HEK293 (cell line): Measurements from ENCODE around the gene S100A11.

Source experiments
- CTCF ChIA-PET: fragments of 350-600 bp; formaldehyde crosslinking; extraction: SDS; loops from one replicate; lab custom pipeline; 2021; ENCODE audit warnings: antibody characterized with exemption; lab: Yijun Ruan, JAX
- POLR2A ChIA-PET: fragments of 300-600 bp; formaldehyde crosslinking; extraction: SDS; loops from one replicate; lab custom pipeline; 2020; ENCODE audit warnings: antibody characterized with exemption, inconsistent platforms; lab: Yijun Ruan, JAX
- H3K27ac ChIP-seq: fragments of 200-500 bp; sonication (Bioruptor generic); 2 replicates; pipeline ENCODE4 v1.5.1; 2014; ENCODE audit warnings: low read depth, low read length, control low read depth, inconsistent platforms; ENCODE audit errors: extremely low read depth
- H3K36me3 ChIP-seq, 2 experiments: fragments of 200-500 bp in 1 of 2; sonication (Bioruptor generic) in 1 of 2; 1 replicate in 1 of 2; 2 replicates in 1 of 2; pipeline ENCODE4 v1.5.1; 2014 to 2017; ENCODE audit warnings: inconsistent platforms in 2 of 2, low read length in 2 of 2; ENCODE audit not compliant: control insufficient read depth in 2 of 2, insufficient read depth in 1 of 2
- H3K4me1 ChIP-seq: fragments of 200-500 bp; sonication (Bioruptor generic); 2 replicates; pipeline ENCODE4 v1.5.1; 2014; ENCODE audit warnings: mild to moderate bottlenecking, low read length, inconsistent platforms; ENCODE audit not compliant: control insufficient read depth, insufficient read depth
- H3K4me3 ChIP-seq: 2 replicates; pipeline ENCODE4 v1.5.1; 2011; ENCODE audit warnings: low read depth, mild to moderate bottlenecking, control low read depth, low read length, moderate library complexity
- H3K9me3 ChIP-seq: fragments of 200-500 bp; sonication (Bioruptor generic); 2 replicates; pipeline ENCODE4 v1.5.1; 2014; ENCODE audit warnings: low read depth, low read length, inconsistent platforms; ENCODE audit not compliant: control insufficient read depth, insufficient read depth
- EGR2 ChIP-seq: fragments of 450-650 bp; formaldehyde crosslinking; IDR thresholded peaks from 2 replicates; pipeline ENCODE4 v1.5.1; 2016; ENCODE audit warnings: low read depth, missing biosample characterization, missing genetic modification characterization
- PRDM6 ChIP-seq: fragments of 450-650 bp; formaldehyde crosslinking; IDR thresholded peaks from 2 replicates; pipeline ENCODE4 v1.5.1; 2017; ENCODE audit warnings: missing biosample characterization, missing genetic modification characterization
- SP3 ChIP-seq: fragments of 450-650 bp; formaldehyde crosslinking; IDR thresholded peaks from 2 replicates; pipeline ENCODE4 v1.5.1; 2016; ENCODE audit warnings: missing biosample characterization, missing genetic modification characterization
- SP7 ChIP-seq: fragments of 450-650 bp; formaldehyde crosslinking; IDR thresholded peaks from 2 replicates; pipeline ENCODE4 v1.5.1; 2016; ENCODE audit warnings: missing biosample characterization, missing genetic modification characterization
- ZBTB11 ChIP-seq: fragments of 450-650 bp; formaldehyde crosslinking; conservative IDR thresholded peaks from 2 replicates; pipeline ENCODE4 v1.5.1; 2016; ENCODE audit warnings: low read depth, missing biosample characterization, missing genetic modification characterization
- ZBTB44 ChIP-seq: fragments of 450-650 bp; IDR thresholded peaks from 2 replicates; pipeline ENCODE4 v1.5.1; 2018; ENCODE audit warnings: missing biosample characterization, mild to moderate bottlenecking, missing genetic modification characterization
- ZEB2 ChIP-seq: fragments of 450-650 bp; formaldehyde crosslinking; IDR thresholded peaks from 2 replicates; pipeline ENCODE4 v1.5.1; 2016; ENCODE audit warnings: missing biosample characterization, missing genetic modification characterization
- ZIC2 ChIP-seq: fragments of 450-650 bp; formaldehyde crosslinking; IDR thresholded peaks from 2 replicates; pipeline ENCODE4 v1.5.1; 2016; ENCODE audit warnings: missing biosample characterization, missing genetic modification characterization
- ZNF24 ChIP-seq: fragments of 450-650 bp; formaldehyde crosslinking; IDR thresholded peaks from 2 replicates; pipeline ENCODE4 v1.5.1; 2016; ENCODE audit warnings: missing biosample characterization, missing genetic modification characterization
- ZNF274 ChIP-seq, 2 experiments: fragments of 200-500 bp in 1 of 2; fragments of 450-650 bp in 1 of 2; sonication (Bioruptor generic) in 1 of 2; formaldehyde crosslinking in 1 of 2; IDR thresholded peaks; 2 replicates each; pipeline versions ENCODE4 v1.5.1 to v1.6.1; 2014 to 2016; ENCODE audit warnings: borderline replicate concordance in 1 of 2, inconsistent platforms in 1 of 2, low read length in 1 of 2, missing biosample characterization in 1 of 2, missing genetic modification characterization in 1 of 2
- ZNF362 ChIP-seq: fragments of 450-650 bp; formaldehyde crosslinking; IDR thresholded peaks from 2 replicates; pipeline ENCODE4 v1.5.1; 2016; ENCODE audit warnings: missing biosample characterization, missing genetic modification characterization
- ZNF366 ChIP-seq: fragments of 450-650 bp; formaldehyde crosslinking; conservative IDR thresholded peaks from 2 replicates; pipeline ENCODE4 v1.5.1; 2016; ENCODE audit warnings: missing biosample characterization, missing genetic modification characterization
- ZNF398 ChIP-seq: fragments of 450-650 bp; formaldehyde crosslinking; IDR thresholded peaks from 2 replicates; pipeline ENCODE4 v1.5.1; 2017; ENCODE audit warnings: missing biosample characterization, missing genetic modification characterization
- ZNF610 ChIP-seq: fragments of 450-650 bp; formaldehyde crosslinking; IDR thresholded peaks from 2 replicates; pipeline ENCODE4 v1.5.1; 2016; ENCODE audit warnings: missing biosample characterization, missing genetic modification characterization, borderline replicate concordance
- ZNF777 ChIP-seq: fragments of 450-650 bp; formaldehyde crosslinking; IDR thresholded peaks from 2 replicates; pipeline ENCODE4 v1.5.1; 2017; ENCODE audit warnings: missing biosample characterization, missing genetic modification characterization, borderline replicate concordance
- ZNF792 ChIP-seq: fragments of 450-650 bp; formaldehyde crosslinking; IDR thresholded peaks from 2 replicates; pipeline ENCODE4 v1.5.1; 2016; ENCODE audit warnings: missing biosample characterization, missing genetic modification characterization

The S100A11 gene

GRCh38 chr1:151988405-151988923 lies 48.3 kb downstream of the S100A11 start (continued):
- TF ChIP-seq ZBTB44 (tag by site-specific recombination) = peak; percentile 91
- TF ChIP-seq ZIC2 (tag by site-specific recombination) = no peak
- TF ChIP-seq ZNF274 (IDR thresholded peaks at IDR 0.05; ENCODE audit: low read length) = no peak
- TF ChIP-seq ZNF274 (tag by site-specific recombination; IDR thresholded peaks at IDR 0.05; ENCODE audit: borderline replicate concordance) = no peak
- no peak for TF ChIP-seq EGR2 (tag by site-specific recombination)
- TF ChIP-seq SP7 (tag by site-specific recombination) = peak; percentile 100
- peak; percentile 65 for TF ChIP-seq ZNF398 (tag by site-specific recombination)
- TF ChIP-seq ZNF610 (tag by site-specific recombination) = no peak
- TF ChIP-seq SP3 (tag by site-specific recombination) = peak; percentile 45; the same call in 1 of the 2 replicates
- no peak for TF ChIP-seq ZBTB11 (tag by site-specific recombination)
- no peak for TF ChIP-seq ZNF792
- no peak for TF ChIP-seq ZNF777

- no peaks in the 10 kb centered on the region for H3K9me3 ChIP-seq
- TF ChIP-seq ZNF362 (peak; percentile 72; the same call in 1 of the 2 replicates), ZNF366 (no peak; the same call in 1 of the 2 replicates), ZNF24 (tag by site-specific recombination) (no peak), ZEB2 (tag by site-specific recombination) (0 out of 2 replicates have a peak, but pooled peaks have one; percentile 27), SP7 (tag by site-specific recombination) (0 out of 2 replicates have a peak, but pooled peaks have one; percentile 13), PRDM6 (tag by site-specific recombination) (peak; percentile 44; the same call in 1 of the 2 replicates)
- TF ChIP-seq, all 188 proteins: peak for 4
- POLR2A ChIA-PET = interaction anchor here (0.7 to 1.0 kb wide), 3 partner anchors 14 to 705 kb away, joined by 3 to 6 read pairs (median 4); no protein-coding TSS in a partner anchor
- Histone ChIP-seq H3K4me1 (peaks cover 36% of the 10 kb centered on the region), H3K4me3 (no peak overlapping the region), H3K36me3 (peaks cover 18 to 46% of the 10 kb centered on the region in 2 experiments; a peak in 2 of 3 replicates), H3K27ac (no peak overlapping the region)
- CTCF ChIA-PET = interaction anchor here (0.8 to 9.3 kb wide), 6 partner anchors 10 to 52 kb away, joined by 3 to 131 read pairs (median 11); no protein-coding TSS in a partner anchor
Observed at GRCh38 chr1:151986501-151987190, 50.2 kb downstream of the S100A11 start.
